GM18502 (cell line): ENCODE data around the gene SLC23A1.
"Not testable (repeated sequence)": the region's sequence is repeated elsewhere in the genome, so short reads cannot be mapped to it uniquely, and the experiment has no call there.

ENCODE experiments used
- ATAC-seq: cut with Tn5 transposase; IDR thresholded peaks from one replicate; pipeline ENCODE4 v1.9.1; 2021; ENCODE audit warnings: mild to moderate bottlenecking; ENCODE audit not compliant: unreplicated experiment, poor library complexity

SLC23A1 gene

DNA sequence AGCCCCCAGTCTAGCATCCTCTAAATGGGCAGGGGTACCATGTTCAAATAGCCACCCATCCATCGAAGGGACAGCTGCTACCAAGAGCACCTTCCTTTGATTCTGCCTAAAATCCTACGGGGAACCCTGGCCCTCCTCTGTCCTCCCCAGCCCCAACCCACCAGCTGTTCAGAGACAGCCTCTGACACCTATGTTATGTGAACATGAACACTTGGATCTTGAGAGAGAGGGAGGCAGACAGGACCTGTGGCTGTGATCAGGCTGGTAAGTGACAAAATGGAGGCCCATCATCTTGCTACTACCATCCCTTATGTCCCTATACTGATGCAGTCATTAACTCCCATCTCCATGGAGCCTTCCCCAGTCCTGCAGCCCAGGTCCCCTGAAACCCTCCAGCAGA lies 8.2 kb downstream of the SLC23A1 start:
- no peak for ATAC-seq

DNA sequence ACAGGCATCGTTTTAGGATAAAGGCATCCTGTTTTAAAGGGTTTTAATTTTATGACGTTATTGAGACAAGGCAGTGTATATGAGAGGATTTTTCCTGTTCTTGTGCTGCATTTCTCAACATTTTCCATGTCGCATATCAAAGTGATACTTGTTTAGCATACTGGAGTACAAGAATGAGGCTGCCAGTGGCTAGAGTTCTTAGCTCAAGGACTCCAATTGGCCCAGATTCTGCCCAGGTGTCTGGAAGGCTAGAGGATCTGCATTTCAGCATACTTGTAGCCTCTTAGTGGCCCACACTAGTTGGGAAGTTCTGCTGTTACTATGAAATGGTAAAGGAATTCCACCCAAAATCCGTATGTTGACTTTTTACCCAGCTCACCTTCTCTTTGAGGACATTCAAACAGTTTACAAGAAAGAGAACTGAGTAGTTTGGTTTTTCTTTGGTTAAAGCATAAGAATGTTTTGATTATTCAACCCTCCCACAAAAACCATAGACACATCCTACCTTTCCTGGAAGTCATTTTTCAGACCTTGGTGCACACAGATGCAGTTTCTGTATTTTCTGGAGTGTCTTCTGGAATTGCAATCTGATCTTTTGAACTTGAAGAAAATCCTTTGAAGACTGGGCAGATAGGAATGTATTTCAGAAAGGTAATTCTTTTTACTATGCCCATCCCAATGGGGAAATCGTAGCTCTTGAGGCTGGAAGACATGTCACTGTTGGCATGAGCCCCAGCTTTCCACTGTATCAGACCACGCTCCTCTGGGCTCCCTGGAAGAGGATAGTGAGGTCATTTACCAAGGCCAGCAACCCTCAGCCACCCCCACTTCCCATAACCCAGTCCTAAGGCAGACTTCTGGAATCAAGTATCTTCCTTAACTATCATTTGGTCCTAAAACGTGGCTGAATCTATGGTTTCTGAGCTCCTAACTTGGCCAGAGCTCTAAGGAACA lies 11.3 kb downstream of the SLC23A1 start:
- no peak for ATAC-seq

DNA sequence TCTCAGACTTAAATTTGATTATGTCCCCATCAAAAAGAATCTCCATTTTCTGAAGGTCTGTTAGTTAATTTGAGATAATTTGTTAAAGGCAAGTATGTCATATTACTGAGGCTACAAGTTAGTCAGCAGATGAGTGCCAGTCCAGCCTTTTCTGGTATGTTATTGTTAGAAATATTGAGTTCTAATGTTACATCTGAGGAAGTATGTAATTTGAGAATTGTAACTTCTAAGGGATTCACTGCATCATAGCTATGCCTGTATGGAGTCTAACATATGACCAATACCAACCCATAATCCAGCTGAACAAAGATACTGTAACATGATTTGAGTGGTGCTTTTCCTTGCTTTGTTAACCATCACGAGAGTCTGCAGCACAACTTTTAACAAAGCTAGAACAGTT lies 13.9 kb downstream of the SLC23A1 start:
- ATAC-seq: no peak

DNA sequence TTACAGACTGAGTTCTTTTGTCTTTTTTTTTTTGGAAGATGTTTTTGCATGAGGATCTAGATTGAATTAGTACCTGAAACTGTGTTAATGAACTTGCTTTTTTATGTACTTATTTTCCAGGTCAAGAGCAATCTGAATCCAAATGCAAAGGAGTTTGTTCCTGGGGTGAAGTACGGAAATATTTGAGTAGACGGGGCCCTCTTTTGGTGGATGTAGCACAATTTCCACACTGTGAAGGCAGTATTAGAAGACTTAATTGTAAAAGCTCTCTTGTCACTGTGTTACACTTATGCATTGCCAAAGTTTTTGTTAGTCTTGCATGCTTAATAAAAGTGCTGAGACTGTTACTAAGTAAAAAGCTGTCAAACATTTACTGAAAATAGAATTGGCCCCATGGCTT lies 14.5 kb downstream of the SLC23A1 start:
- no peak for ATAC-seq

DNA sequence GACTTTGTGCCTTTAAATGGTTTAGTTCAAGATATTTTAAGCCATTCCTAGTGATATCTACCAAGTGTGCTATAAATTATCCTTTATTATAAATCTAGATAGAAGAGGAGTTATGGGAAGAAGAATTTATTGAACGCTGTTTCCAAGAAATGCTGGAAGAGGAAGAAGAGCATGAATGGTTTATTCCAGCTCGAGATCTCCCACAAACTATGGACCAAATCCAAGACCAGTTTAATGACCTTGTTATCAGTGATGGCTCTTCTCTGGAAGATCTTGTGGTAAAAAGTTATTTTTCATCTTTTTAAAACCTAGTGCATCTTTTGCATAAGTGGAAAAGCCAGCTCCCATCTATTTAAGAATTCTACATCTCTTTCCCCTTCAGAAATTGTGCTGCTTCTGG lies 18.6 kb downstream of the SLC23A1 start:
- ATAC-seq: no peak

DNA sequence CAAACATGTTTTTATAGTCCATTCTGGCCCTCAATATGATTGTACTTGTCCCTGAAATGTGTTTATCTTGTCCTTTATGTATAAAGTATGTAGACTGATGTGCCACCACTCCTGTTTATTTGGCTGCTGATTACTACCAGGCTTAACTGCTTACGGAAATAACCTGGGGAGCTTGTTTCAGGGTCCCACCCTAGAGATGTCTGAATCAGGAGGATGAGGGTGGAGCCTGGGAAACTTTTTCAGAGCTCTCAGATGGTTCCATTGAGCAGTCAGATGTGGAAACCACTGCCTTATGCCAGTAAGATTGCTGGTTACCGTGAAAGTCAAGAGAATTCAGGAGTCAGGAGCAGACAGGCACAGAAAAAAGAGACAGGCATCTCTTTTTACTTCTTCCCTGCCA lies 19.2 kb downstream of the SLC23A1 start:
- no peak for ATAC-seq

DNA sequence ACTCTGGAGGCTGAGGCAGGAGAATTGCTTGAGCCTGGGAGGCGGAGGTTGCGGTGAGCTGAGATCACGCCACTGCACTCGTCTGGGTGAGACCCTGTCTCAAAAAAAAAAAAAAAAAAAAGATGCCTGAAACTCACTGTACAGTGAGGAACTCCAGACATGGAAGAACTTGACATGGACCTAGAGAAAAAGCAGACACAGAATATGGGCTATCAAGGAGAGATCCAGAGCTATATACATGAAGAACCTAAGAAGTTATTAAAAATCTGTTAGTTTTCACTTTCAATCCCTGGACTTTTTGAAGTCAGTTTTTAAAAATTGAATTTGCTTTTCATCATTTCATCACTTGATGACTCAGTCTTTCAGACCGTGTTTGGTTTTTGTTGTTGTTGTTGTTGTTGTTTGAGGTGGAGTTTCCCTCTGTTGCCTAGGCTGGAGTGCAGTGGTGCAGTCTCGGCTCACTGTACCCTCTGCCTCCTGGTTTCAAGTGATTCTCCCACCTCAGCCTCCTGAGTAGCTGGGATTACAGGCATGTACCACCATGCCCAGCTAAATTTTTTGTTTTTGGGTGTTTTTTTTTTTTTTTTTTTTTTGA lies 21.2 kb downstream of the SLC23A1 start:
- no peak for ATAC-seq

DNA sequence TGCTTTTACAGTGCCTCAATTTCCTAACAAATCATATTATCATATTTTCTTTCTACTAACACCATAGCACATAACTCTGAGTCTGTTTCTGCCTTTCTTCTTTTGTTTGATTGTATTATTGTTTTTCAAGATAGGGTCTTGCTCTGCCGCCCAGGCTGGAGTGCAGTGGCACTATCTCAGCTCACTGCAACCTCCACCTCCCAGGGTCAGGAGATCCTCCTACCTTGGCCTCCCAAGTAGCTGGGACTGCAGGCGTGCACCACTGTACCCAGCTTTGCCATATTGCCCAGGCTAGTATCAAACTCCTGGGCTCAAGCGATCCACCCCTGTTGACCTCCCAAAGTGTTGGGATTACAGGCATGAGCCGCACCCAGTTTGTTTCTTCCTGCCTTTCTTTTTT lies 22.7 kb downstream of the SLC23A1 start:
- ATAC-seq: no peak

DNA sequence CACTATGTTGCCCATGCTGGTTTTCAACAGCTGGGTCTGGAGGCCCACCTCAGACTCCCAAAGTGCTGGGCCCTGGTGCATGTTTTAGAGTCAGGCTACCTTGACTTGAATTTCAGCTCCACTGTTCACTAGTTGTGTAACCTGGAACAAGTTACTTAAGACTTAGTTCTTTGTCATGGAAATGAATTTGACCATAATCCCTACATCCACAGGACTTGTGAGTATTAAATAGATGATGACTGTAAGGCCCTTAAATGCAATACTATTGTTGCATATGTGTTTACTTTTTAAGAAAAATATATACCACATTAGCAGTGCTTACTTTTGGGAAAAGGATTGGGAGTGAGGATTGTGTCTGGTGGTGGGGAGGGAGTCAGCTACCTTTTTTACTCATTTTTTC lies 25.0 kb downstream of the SLC23A1 start:
- no peak for ATAC-seq

DNA sequence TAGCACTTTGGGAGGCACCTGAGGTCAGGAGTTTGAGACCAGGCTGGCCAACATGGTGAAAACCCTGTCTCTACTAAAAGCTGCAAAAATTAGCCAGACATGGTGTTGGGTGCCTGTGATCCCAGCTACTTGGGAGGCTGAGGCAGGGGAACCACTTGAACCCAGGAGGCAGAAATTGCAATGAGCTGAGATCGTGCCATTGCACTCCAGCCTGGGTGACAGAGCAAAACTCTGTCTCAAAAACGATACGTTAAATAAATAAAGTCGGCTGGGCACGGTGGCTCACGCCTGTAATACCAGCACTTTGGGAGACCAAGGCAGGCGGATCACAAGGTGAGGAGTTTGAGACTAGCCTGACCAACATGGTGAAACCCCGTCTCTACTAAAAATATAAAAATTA lies 27.2 kb downstream of the SLC23A1 start:
- ATAC-seq: not testable (repeated sequence)

DNA sequence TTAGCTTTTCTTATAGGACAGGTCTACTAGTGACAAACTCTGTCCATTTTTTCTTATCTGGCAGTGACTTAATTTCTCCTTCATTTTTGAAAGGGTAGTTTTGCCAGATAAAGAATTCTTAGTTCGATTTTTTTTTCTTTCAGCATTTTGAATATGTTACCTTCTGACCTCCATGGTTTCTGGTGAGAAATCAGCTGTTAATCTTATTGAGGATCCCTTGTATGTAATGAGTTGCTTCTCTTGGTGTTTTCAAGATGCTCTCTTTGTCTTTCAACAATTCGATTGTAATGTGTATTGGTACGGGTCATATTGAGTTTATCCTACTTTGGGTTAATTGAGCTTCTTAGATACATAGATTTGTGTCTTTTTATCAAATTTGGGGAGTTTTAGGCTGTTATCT lies 28.9 kb downstream of the SLC23A1 start:
- no peak for ATAC-seq

DNA sequence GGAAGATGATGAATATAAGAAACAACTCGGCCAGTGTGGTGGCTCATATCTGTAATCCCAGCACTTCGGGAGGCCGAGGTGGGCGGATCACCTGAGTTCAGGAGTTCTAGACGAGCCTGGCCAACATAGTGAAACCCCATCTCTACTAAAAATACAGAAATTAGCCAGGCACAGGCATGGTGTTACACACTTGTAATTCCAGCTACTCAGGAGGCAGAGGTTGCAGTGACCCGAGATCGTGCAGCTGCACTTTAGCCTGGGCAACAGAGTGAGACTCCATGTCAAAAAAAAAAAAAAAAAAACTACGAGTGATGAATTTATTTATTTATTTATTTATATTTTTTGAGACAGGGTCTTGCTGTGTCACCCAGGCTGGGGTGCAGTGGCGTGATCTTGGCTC lies 35.2 kb downstream of the SLC23A1 start:
- ATAC-seq: not testable (repeated sequence)

DNA sequence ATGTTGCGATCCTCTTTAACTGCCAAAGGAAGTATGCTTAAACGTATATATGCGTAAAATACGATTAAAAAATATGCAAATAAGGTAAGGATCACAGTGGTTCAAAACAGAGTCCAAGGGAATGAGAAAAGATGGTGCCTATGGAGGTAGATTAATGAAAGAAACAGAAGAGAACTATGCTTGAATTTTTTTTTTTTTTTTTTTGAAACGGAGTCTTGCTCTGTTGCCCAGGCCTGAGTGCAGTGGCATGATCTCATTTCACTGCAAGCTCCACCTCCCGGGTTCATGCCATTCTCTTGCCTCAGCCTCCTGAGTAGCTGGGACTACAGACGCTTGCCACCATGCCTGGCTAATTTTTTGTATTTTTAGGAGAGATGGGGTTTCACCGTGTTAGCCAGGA lies 37.7 kb downstream of the SLC23A1 start:
- ATAC-seq: not testable (repeated sequence)

DNA sequence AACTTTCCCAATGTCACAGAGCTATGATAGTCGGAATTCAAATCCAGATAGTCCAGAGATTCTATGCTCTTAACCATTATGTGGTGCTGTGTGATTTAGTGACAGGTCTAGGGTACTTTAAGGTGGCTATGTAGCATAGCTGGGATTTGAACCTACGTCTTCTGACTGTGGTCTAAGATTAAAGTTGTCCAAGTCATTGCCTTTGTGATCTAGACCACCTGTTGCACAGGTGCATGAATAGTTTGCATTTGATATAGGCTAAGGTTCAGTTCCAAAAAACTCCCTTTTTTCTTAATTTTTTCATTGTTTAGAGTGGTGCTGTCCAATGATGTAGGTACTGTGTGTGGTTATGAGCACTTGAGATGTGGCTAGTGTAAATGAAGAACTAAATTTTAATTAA lies 38.9 kb downstream of the SLC23A1 start:
- no peak for ATAC-seq

DNA sequence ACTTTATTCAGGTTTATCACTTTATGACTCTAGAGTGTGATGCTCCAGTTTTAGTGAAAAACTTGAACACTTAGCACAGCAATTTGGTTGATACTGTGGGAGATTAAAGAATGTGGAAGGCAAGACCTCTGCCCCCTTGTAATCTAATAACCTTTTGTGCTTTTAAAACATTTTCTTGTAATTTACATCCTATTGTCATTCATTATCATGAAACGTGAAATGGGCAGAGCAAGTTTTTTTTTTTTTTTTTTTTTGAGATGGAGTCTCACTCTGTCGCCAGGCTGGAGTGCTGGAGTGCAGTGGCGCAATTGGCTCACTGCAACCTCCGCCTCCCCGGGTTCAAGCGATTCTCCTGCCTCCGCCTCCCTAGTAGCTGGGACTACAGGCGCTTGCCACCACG lies 39.6 kb downstream of the SLC23A1 start:
- no peak for ATAC-seq

DNA sequence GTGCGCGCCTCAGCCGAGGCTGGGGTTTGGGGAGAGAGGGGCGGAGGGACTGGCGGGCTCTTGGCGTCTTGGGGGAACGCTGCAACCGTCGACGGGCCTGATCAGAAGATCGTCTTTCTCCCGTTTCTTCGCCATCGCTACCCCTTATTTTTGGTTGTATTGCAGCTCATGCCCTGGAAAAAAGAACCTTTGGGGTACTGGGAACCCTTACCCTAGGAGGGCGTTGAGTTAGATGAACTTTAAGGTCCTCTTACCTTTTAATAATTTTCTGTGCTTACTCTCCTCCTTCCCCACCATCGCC lies 40.7 kb downstream of the SLC23A1 start:
- ATAC-seq: peak; percentile 52

DNA sequence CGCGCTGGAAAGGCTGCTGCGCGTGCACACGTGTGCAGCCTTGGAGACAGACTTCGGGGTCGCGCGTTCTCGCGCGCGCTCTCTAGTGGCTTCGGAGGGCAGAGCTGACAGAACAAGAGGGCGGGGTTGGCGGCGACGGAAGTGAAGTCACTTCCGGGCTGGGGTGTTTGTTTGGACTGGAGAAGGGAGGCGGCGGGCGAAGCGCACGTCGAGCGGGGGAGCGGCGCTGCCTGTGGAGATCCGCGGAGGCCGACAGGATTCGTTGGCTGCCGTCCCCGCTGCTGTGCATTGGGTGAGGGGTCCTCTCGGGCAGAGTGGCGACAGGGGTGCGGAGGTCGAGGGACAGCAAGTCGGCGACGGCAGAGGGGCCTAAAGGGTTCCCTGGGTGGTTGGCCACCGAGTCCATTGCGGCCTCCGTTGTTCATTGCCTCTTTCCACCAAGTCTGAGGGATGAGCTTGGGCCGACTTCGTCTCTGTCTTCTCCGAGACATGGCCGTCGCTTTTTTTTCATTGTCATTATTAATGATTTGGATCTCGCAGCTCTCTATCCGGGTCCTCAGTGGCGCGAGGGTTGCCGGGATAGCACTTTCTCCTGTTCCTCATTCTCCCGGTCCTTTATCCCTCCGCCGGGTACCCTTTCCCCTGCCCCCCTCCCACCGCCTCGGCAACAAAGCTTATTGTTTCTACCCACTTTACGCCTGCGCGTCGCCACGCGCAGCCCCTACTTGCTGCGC lies 41.2 kb downstream of the SLC23A1 start, which contains the start of gene PAIP2:
PAIP2 (plus strand) TSS at position 166 of the 734 bp plus-strand sequence. CDS start 21,931 bp downstream, outside the sequence.
- peak; percentile 88 for ATAC-seq

DNA sequence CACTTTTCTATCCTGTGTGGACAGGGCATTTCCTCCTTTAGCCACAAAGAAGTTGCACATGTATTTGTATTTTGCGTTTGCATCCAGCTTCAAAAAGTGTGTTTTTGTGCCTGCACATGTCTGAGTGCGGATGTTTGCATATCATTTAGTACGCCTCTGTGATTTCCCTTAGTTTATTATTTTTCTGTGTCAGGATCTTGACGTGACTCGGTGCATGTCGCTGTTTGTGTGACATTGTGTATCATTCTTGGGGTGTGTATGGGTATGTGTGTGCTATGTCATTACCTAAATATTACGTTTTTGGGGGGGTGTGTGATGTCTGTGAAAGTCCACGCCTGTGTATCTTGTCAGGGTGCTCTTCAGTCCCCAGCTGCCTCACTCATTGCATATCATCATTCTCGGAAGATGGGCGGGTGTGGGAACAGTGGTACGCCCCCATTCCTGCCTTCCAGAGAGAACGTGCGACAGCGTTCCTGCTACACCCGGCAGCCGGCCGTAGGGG lies 41.9 kb downstream of the SLC23A1 start:
- ATAC-seq: no peak

DNA sequence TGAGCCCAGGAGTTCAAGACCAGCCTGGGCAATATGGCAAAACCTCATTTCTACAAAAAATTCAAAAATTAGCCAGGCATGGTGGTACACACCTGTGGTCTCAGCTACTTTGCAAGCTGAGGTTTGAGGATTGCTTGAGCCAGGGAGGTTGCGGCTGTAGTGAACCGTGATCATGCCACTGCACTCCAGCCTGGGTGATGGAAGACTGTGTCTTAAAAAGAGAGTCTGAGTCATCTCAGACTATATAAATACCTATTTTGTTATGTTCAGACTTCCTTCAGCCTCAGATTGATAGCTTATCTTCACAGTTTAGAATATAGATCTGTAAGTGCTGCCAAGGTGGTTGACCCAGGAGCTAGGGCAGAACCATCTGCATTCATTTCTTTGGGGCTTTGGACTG lies 43.0 kb downstream of the SLC23A1 start:
- ATAC-seq: no peak

DNA sequence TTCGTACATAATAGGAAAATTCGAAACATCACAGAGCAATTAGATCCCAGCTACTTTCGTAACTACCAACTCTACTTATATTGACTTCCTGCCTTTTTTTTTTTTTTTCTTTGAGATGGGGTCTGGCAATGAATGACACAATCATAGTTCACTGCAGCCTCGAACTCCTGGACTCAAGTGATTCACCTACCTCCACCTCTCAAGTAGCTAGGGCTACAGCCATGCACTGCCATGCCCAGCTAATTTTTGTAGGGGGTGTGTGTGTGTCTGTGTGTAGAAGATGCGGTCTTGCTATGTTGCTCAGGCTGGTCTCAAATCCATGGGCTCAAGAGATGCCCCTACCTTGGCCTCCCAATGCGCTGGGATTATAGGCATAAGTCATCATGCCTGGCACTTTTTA lies 47.3 kb downstream of the SLC23A1 start:
- no peak for ATAC-seq
